DLD1 (cell line): ENCODE measurements around the gene ARRB2.

Source experiments
- in situ Hi-C: cut with HindIII; loops from 2 replicates; pipeline ENCODE4 v1.10.0; 2017; ENCODE audit warnings: low sequenced_read_pairs

Gene ARRB2

GRCh38 chr17:4748686-4749085 lies 38.3 kb downstream of the ARRB2 start:
- in situ Hi-C loops: no loop called here

GRCh38 chr17:4750606-4751005 lies 40.2 kb downstream of the ARRB2 start:
- in situ Hi-C loops: no loop called here

DNA sequence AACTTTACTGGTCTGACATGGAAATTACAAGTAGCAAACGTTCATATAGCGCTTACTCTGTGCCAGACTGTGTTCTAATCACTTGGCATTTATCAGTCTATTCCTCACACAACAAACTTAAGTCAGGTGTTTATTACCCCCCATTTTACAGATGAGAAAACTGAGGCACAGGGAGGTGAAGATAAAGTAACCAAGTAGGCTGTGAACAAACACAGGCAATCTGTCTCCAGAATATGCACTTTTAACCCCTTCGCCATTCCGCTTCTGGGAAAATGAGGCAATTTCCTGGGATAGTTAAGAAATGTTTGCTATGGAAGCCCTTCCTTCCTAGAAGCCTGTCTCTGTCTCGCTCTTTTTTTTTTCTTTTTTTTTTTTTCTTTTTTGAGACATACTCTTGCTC lies 41.5 kb downstream of the ARRB2 start:
- in situ Hi-C loops: no loop called here

DNA sequence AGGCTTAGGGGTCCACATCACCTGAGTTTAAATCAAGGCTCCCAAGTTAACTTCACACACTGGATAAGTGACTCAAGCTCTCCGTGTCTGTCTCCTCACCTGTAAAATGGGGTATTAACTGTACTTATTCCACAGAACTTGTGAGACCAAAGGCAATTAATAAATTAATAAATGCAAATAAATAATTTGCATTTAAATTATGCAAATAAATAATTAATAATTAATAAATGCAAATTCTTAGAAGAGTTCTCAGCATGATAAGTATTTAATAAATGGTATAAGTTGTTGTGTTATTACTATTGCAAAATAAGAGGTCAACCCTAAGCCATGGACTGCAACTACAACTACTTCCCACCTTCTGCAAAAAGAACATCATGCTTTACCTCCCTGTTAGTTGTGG lies 43.0 kb downstream of the ARRB2 start:
- in situ Hi-C loops: no loop called here

DNA sequence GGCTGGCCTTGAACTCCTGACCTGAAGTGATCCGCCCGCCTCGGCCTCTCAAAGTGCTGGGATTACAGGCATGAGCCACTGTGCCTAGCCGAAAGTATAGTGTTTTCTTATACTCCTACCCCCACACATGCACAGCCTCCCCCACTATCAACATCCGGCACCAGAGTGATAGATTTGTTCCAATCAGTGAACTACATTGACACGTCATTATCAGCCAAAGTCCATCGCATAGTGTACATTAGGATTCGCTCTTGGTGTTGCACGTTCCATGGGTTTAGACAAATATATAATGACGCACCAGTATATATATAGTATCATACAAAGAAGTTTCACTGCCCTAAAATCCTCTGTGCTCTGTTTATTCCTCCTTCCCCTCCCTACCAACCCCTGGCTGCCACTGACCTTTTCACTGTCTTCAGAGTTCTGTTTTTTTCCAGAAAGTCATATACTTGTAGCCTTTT lies 49.4 kb downstream of the ARRB2 start:
- in situ Hi-C loops: no loop called here

DNA sequence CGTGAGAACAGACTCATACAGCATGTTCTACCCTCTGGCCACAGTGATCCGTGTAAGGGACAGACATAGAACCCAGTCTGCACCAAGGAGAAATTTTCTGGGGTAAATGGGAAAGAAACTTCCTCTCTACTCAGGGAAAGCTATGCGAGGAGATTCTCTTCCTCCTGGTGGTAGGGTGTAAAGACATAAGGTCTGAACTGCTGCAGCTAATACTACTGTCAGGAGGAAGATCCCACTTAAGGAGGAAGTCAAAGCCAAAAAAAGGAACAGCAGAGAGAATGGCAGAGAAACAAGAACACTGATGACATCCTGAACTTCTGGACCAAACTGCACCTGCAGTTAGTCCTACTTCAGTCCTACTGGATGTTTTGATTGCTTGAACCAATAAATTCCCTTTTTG lies 54.2 kb downstream of the ARRB2 start:
- in situ Hi-C loops: no loop called here

DNA sequence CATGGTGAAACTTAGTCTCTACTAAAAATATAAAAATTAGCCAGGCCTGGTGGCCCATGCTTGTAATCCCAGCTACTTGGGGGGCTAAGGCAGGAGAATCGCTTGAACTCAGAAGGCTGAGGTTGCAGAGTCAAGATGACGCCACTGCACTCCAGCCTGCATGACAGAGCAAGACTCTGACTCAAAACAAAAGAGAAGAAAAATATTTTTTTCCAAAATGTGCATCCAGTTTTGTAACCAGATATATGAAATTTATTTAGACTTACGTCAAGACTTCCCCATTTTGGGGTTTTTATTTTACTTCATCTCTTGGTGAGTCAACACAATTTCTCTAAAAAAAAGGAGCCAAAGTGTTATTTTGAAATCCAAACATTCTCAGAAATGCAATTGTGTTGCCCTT lies 55.8 kb downstream of the ARRB2 start:
- in situ Hi-C loops: no loop called here

DNA sequence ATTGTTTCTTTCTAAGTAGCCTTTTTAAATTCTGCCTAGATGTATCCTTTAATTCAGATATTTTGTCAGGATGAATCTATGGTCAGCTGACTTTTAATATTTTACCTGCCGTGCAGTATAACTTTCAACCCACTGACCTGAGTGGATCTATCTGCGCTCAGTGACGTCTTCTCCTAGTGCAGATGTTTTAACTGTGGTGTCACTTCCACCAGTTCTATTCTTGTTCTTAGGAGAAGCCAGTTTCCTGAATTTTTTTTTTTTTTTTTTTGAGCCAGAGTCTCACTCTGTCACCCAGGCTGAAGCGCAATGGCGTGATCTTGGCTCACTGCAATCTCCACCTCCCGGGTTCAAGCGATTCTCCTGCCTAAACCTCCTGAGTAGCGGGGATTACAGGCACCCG lies 56.3 kb downstream of the ARRB2 start:
- in situ Hi-C loops: no loop called here

GRCh38 chr17:4768298-4768697 lies 57.9 kb downstream of the ARRB2 start:
- in situ Hi-C loops: no loop called here

DNA sequence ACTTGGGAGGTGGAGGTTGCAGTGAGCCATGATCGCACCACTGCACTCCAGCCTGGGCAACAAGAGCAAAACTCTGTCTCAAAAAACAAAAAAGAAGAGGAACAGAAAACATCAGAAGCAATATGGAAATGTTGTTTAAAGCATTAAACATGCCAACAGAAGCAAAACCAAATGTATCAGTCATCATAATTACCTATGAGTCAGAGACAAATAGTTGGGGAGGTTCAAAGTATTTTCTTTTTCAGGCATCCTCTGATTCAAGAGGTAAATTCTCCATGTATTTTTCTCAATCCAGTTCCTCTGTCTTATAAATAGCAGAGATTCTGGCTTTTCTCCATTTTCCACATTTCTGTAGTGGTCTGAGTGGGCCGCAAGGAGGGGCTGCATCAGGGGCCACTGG lies 59.2 kb downstream of the ARRB2 start:
- in situ Hi-C loops: no loop called here
